GM10248 (cell line): Measurements from ENCODE around the gene MS4A3.

Experiments used
- CTCF ChIA-PET: fragments of 300-600 bp; sonication (Branson Sonifier 250); formaldehyde crosslinking; extraction: SDS; loops from one replicate; lab custom pipeline; 2021; ENCODE audit warnings: antibody characterized with exemption; lab: Yijun Ruan, JAX
- POLR2A ChIA-PET: fragments of 350-650 bp; sonication (Branson Sonifier 250); formaldehyde crosslinking; extraction: SDS; loops from one replicate; lab custom pipeline; 2020; ENCODE audit warnings: antibody characterized with exemption; lab: Yijun Ruan, JAX
- DNase-seq: peaks from one replicate; pipeline ENCODE4 v3.0.0; 2012; ENCODE audit errors: extremely low spot score
- TF ChIP-seq, protein P1 (sequence below): IDR thresholded peaks from 2 replicates; pipeline ENCODE4 v1.5.1; 2012; ENCODE audit warnings: mild to moderate bottlenecking, low read depth; ENCODE audit errors: extremely low read depth, missing control alignments, control extremely low read depth

Gene MS4A3

GRCh38 chr11:60077981-60078380 lies 21.5 kb downstream of the MS4A3 start:
- no peak for DNase-seq
- CTCF ChIA-PET: interaction anchor here (1.0 kb wide), 1 partner anchor 173 kb away, joined by 3 read pairs; no protein-coding TSS in a partner anchor
- TF ChIP-seq, protein P1, sequence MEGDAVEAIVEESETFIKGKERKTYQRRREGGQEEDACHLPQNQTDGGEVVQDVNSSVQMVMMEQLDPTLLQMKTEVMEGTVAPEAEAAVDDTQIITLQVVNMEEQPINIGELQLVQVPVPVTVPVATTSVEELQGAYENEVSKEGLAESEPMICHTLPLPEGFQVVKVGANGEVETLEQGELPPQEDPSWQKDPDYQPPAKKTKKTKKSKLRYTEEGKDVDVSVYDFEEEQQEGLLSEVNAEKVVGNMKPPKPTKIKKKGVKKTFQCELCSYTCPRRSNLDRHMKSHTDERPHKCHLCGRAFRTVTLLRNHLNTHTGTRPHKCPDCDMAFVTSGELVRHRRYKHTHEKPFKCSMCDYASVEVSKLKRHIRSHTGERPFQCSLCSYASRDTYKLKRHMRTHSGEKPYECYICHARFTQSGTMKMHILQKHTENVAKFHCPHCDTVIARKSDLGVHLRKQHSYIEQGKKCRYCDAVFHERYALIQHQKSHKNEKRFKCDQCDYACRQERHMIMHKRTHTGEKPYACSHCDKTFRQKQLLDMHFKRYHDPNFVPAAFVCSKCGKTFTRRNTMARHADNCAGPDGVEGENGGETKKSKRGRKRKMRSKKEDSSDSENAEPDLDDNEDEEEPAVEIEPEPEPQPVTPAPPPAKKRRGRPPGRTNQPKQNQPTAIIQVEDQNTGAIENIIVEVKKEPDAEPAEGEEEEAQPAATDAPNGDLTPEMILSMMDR: no peak
- POLR2A ChIA-PET: no interaction called here

DNA sequence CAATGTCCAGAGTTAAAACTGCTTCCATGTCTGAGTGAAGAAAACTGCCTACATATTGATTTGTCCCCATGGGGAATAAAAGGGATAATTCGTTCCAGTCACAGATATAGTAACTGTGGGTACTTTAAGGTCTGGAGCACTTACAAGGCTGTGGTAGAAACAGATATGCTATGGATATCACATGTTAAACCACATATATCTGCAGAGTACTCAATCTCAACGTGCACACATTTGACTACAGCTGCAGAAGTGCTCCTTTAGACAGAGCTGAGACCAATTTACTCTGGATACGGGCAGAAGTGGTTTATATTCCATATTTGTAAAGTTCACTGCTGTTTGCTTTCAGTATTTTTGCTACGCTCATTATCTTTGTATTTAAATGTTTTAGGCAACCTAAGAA lies 22.3 kb downstream of the MS4A3 start:
- CTCF ChIA-PET: no interaction called here
- TF ChIP-seq, protein P1: no peak
- POLR2A ChIA-PET: no interaction called here
- DNase-seq: no peak

DNA sequence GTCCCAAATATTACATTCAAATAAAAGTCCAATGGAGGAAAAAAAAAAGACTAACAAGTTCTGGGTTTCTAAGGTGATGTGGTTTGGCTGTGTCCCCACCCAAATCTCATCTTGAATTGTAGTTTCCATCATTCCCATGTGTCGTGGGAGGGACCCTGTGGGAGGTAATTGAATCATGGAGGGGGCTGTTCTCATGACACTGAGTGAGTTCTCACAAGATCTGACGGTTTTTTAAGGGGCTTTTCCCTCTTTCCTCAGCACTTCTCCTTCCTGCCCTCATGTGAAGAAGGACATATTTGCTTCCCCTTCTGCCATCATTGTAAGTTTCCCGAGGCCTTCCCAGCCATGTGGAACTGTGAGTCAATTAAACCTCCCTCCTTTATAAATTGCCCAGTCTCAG lies 24.1 kb downstream of the MS4A3 start:
- ChIA-PET CTCF (no interaction called here), POLR2A (no interaction called here)
- TF ChIP-seq, protein P1: no peak
- DNase-seq: no peak

GRCh38 chr11:60084631-60085273 lies 28.3 kb downstream of the MS4A3 start:
- POLR2A ChIA-PET: no interaction called here
- TF ChIP-seq, protein P1: no peak
- CTCF ChIA-PET: interaction anchor here (1.0 kb wide), 1 partner anchor 167 kb away, joined by 3 read pairs; no protein-coding TSS in a partner anchor
- no peak for DNase-seq

GRCh38 chr11:60085909-60086308 lies 29.4 kb downstream of the MS4A3 start:
- no peak for DNase-seq
- TF ChIP-seq, protein P1: no peak
- ChIA-PET CTCF (no interaction called here), POLR2A (no interaction called here)

DNA sequence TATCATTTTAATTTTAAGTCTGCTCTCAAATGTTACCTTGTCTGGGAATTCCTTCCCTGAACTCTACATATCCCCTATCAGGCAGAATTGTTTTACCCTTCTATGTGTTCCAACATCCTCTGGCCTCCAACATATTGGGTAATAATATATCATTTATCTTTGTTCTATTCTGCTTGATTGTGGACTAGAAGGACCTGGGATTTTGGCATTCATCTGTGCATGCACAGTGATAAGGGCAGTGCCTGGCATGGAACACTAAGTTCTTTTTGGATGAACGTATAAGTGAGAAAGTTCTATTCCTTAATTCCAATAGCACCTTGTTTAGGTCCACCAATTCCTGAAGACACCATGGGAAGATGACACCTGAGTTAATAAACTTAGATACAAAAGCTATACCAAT lies 30.8 kb downstream of the MS4A3 start:
- no peak for DNase-seq
- CTCF ChIA-PET: no interaction called here
- TF ChIP-seq, protein P1: no peak
- POLR2A ChIA-PET: no interaction called here
